ENCODE data around the gene ZNHIT3.
A peak's percentile ranks its signal among the peaks of the same experiment; 100 is the strongest.
"Not testable (repeated sequence)": the region's sequence is repeated elsewhere in the genome, so short reads cannot be mapped to it uniquely, and the experiment has no call there.

The ZNHIT3 gene

DNA sequence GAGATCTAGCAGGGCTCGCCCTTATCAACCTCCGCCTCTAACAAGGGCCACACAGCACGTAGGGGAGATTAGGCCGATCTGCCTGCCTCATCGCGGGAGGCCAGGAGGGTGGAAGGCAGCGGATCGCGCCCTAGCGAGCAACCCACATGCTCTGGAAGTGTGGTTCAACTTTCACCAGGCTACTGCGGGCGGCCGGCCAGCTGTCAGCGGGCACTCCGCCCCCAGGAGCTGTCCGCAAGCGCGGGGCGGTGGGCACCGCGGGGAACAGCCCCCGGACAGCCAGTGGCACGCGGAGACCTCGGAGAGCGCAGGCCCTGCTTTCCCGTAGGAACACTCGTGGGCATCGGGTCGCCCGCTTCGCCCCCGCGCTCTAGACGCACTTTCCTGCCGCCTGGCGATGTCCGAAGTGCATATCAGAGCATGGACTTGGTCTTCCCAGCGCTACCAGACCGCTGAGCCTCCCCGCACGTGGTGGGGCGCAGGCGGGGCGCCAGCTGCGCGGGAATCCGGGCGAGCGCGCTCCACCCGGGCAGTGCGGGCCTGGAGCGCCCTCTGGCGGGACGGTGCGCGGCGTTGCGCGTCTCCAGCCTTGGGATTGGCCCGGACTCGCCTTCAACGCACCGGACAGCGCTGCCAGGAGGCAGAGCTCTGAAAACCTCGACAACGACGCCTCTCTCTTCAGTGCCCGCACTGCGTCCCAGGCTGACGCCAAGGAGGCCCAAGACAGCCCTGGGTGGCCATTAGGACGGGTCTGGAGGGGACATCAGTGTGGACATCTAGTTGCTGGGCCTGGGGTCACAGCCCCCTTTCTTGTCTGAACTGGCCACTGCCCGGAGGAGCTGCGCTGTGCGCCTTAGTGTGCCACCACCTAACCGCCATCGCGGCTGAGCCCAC is 3.6 kb upstream of the ZNHIT3 start:
- no peak overlapping the region for H3K4me3 ChIP-seq (ENCODE audit: low read depth, low read length)

DNA sequence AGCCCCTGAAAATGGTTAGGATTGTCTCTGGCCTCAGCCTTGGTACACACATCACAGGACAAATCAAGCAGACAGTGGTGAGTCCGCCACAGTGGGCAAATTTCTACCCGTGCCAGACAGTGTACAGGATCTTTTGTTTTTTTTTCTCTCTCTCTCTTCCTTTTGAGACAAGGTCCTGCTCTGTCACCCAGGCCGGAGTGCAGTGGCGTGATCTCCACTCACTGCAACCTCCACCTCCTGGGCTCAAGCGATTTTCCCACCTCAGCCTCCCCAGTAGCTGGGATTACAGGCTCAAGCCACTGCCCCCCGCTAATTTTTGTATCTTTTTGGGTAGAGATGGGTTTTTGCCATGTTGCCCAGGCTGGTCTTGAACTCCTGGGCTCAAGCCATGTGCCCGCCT is 2.5 kb upstream of the ZNHIT3 start:
- not testable (repeated sequence) for H3K4me3 ChIP-seq (ENCODE audit: low read depth, low read length)

DNA sequence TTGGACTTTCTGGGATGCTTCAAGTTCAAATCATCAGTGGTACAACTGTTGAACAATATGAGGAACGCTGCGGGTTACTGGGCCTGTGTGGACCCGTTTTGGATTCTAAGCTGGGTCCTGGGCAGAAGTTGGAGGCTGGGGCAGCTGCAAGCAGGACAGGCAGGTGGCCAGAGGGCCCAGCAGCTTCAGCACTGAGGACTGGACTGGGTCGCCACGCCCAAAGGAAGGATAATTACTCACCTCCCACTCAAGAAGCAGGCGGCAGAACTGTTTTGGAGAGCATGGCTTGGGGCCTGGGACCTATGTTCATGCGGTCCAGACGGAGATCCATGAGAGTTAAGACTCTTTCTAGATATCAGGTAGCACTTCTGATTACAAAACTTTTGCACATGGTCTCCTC is 1.5 kb upstream of the ZNHIT3 start:
- H3K4me3 ChIP-seq (ENCODE audit: low read depth, low read length): no peak overlapping the region

DNA sequence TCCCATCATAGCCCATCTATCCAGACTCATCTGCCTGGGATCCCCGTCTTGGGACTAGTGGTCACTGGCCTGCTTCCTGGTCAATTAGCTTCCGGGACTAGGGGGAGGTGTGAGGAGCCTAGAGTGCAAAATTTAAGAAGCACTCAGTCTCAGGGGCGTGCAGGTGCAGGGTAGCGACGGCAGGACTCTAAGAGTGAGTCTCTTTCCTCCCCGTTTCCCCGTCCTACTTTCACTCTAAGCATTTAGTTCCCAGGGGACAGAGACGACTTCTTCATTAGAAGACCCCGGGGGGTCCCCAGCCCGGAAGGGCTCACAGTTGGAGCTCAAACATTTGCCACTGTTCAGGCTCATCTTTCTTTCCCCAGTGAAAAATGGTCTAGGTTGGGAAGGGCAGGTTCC is 677 bp upstream of the ZNHIT3 start:
- H3K4me3 ChIP-seq (ENCODE audit: low read depth, low read length): peak overlapping the region; percentile 88

DNA sequence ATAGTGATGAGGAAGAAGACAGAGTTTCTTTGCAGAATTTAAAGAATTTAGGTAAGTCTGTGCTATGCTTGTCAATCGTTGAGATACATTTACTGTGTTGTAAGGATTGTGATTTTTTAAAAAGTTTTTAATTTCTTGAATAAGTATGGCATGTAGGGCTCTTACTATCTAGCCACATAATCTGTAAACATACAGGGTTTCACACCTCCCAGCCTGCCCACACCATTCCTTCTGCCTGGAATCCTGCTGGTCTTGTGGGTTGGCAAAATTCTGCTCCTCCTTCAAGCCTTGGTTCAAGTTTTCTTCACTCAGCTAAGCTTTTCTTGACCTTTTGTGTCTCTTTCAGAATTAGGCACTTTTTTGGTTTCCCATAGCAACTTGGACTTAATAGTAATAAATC is 7.5 kb downstream of the ZNHIT3 start:
- no peak overlapping the region for H3K4me3 ChIP-seq (ENCODE audit: low read depth, low read length)

DNA sequence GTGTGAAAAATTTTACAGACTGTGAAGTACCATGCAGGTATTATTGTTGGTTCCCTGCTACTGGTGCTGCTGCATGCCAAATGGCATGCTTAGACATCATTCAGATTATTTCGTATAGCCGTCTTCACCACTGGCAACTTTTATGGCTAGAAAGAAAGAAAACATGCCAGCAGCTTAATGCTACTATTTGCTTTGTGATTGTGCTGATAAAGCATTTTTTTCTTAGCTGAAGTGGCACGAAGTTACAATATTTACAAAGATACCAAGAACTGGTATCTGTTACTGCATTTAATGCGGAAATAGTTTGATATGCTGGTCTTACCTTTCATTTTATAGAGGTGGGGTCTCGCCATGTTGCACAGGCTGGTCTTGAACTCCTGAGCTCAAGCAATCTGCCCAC is 8.2 kb downstream of the ZNHIT3 start:
- H3K4me3 ChIP-seq (ENCODE audit: low read depth, low read length): no peak overlapping the region

DNA sequence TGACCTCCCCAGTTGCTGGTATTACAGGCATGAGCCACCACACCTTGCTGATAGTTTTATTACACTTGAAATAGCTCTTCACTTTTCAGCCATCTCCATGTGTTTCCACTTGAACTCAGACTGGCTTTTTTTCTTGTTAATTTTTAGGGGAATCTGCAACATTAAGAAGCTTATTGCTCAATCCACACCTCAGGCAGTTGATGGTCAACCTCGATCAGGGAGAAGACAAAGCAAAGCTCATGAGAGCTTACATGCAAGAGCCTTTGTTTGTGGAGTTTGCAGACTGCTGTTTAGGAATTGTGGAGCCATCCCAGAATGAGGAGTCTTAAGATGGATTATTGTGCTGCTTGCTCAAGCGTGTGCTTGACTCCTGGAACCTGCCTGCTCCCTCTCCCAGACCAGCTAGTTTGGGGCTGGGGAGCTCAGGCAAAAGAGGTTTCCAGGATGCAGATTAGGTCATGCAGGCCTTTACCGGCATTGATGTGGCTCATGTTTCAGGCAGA is 8.6 kb downstream of the ZNHIT3 start:
- H3K4me3 ChIP-seq (ENCODE audit: low read depth, low read length): no peak overlapping the region

DNA sequence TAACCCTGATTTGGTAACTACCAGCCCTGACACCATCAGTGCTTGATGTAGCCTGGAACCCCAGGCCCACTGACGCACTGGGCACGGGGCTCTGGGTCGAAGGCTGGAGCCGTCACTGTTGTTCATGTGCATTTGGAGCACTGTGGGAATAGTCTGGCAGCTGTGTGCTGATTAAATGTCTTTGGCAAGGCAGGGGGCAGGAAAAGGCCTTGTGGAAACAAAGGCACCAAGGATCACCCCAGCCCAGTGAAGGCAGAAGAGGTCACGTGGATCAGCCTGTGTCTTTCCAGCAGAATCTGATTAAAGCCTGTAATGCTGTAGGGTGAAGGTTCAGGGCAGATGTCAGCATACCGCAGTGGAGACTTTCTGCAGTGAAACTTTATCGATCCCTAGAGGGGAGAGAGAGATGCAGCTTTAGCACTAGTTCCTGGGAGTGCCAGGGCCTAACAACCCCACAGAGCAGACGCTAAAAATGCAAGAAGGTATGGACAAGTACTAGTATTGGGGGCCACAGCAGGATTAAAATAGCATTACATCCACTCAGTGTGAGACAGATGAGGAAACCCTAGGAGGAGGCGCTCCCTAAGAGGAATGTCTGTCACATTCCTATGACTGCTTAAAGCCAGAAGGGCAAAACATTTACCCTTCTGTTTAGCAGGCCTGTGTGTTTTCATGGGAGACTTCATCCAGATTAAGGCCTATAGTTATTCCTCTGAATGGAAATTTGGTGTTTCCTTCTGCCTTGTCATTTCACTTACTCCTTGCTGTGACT is 9.7 kb downstream of the ZNHIT3 start:
- no peak overlapping the region for H3K4me3 ChIP-seq (ENCODE audit: low read depth, low read length)

DNA sequence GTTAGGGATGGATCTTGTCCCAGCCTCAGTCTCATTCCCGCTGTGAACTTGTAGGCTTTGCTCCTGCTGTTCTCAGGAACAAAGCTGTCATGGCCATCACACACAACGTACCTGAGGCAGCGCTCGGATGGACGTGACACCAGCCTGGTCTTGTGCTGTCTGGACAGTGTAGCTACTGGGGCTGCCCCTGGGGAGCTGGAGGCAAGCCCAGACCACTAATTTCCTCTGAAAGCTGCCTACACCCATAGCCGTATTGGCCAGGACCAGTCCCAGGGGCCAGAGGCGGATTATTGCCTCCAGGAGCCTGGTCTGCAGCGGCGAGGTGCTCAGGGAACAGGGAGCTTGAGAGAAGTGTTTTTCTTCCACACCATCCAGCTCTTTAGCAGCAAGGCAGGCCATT is 11.7 kb downstream of the ZNHIT3 start:
- no peak overlapping the region for H3K4me3 ChIP-seq (ENCODE audit: low read depth, low read length)

DNA sequence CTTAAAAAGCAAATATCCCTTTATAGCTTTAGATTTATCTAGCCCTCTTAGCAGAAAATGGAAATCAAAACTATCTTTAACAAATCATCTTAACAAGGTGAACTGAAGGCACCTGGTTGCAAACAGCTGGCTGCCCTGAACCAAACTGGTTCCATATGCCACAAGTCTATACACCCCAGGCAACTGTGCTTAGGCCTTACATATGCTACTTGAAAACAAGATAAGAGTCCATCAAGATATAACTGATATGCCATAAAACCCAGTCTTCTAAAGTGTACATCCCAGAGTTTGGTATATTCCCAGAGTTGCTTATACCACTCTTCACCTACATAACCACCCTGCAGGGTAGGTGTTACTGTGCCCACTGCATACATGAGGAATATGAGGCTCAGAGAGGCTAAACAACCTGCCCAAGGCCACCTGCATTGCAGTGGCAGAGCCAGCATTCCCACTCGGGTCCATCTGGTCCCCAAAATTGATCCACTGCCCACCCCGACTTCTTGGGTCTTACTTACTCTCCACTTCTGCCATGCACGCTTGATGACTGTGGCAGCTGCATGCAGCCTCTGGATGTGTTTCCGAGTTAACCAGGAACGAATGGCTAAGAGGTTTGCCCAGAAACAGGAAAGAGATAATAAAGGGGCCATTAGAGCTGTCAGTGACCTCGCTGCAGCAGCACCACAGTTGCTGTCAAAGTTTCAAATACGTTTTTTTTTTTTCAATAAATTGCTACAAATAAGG is 12.2 kb downstream of the ZNHIT3 start:
- H3K4me3 ChIP-seq (ENCODE audit: low read depth, low read length): no peak overlapping the region

DNA sequence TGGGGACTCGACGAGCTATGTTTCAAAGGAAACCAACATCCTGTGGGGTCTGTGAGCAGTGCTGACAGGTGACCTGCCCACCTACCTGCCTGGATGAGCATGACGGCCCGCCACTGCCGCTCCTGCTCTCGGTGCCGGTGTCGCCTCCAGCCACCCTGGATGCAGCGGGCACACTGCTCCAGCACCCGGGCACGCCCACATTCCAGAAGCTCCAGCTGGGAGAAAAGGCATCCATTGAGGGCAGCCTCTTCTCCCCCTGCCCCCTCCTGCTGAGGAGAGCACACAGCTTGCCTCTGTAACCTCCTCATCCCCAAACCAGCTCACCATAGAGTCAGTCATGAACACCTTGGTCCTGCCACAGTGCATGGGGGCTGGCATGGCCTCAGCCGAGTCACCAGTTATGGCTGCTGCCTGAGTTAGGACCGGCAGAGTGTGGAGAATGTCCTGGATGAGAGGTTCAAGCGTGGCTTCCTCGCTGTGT is 14.3 kb downstream of the ZNHIT3 start:
- H3K4me3 ChIP-seq (ENCODE audit: low read depth, low read length): no peak overlapping the region

DNA sequence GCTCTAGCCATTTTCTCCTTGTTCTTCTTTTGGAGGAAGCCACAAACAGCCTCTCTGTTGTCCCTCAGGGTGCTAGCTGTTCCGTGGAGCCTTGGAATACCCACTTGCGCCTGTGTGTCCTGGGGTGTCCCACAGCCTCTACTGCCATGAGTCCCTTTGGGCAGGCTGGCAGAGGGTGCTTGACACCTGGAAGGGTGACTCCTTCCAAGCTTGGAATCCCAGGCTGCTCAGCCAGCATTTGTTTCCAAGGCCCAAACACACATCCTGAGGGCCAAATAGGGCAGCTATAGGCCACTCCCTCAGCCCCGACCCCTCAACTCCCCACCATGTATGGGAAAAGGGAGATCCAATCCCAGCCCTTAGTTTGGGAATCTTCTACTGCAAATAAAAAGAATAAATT is 14.9 kb downstream of the ZNHIT3 start:
- no peak overlapping the region for H3K4me3 ChIP-seq (ENCODE audit: low read depth, low read length)

DNA sequence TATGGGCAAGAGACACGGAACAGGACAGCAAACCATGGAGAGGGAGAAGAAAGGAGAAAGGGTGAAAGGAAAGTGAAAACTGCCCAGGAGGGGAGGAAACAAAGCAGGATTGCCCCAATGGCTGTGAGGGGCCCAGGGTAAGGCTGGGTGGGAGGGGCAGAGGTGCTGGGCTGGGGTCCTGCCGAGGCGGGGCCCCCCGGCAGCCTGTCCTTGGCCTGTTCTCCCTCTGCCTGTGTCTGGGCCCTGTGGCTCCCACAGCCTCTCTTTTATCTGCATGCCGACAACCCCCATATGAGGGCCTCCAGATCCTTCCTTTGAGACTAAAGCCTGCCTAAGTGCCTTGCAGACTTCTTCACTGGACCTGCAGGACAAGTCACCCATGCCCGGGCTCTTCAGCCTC is 15.5 kb downstream of the ZNHIT3 start:
- H3K4me3 ChIP-seq (ENCODE audit: low read depth, low read length): no peak overlapping the region

DNA sequence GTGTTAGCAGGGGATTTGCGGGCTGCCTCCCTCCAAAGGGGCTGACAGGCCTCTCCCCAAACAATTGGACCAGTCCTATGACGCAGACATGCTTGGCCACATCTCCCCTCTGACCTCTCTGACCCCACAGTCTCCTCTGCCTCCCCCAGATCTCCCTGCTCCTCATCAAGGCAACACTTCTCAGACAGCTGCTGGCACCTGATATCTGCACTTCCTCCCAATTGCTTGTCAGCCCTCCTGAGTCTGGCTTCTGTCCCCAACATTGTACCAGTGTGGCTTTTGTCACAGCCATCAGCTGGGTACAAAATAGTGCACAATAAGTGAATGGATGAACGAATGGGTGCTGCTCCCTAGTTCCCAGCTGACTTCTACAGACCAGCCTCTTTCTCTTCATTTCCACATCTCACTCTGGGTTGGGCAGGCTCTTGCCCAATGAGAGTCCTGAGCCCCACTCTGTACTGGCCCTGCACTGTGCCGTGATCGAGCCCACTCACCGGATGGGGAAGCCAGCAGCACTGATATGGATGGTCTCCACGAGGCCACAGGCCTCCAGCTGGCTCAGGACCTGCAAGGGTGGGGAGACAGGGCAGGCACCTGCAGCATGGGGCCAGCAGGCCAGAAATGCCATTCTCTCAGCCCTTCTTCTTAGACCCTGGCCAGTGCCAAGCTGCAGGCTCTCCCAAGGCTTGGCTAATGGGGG is 17.1 kb downstream of the ZNHIT3 start:
- no peak overlapping the region for H3K4me3 ChIP-seq (ENCODE audit: low read depth, low read length)

DNA sequence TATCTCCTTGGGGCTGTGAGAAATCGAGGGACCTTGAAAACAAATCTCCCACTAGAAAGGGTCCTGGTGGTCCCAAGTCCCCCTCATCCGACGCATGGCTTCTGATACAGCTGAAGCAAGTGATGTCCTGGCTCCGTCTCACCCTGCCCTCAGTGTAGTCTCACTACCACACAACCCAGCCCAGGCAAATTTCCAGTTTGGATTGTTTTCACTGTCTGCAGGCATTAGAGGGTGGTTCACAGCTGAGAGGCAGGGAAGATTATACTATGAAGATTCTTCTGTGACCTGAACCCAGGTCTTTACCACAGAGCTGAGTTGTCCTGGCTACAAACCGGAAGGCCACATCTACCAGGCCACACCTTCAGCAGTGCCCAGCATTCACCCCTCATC is 17.7 kb downstream of the ZNHIT3 start:
- no peak overlapping the region for H3K4me3 ChIP-seq (ENCODE audit: low read depth, low read length)

DNA sequence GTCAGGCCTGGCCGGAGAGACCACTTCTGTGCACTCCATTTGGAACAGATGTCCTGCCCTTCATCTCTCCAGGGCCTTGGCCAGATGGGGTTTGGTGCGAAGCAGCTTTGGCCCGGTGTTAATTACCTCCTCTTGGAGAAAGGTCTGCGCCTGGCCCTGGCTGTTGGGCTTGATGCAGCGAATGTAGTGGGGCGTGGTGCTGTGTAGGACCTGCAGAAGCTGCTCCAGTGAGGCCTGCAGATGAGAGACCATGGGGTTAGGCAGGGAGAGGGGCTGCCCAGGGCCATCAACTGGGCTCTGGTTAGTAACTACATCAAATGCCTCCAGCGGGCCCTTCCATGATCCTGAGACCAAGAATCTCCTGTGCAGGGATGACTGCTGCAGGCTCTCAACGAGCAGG is 18.7 kb downstream of the ZNHIT3 start:
- H3K4me3 ChIP-seq (ENCODE audit: low read depth, low read length): no peak overlapping the region

DNA sequence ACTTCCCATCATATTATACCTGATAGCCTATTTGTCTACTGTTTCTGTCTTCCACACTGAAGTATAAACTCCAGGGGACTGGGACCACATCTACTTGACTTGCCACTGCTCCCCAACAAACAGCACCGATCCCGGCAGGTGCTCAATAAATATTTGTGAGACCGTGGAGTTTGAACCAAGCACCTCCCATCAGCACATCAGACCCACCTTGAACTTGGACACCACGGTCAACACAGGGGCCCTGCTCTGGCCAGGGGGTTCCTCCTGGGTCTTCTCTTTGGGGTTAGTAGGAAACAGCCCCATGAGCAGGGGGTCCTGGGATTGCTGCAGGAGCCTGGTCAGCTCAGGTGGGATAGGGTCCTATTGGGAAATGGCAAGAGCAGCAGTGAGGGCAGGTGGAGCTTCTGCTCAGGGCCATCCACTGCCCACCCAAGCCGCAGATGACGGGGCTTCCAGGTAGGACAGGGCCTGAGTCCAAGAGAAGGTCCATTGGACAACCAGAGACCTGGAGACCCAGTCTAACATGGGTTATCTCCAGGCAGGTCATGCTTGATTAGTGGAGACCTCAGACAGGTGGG is 19.9 kb downstream of the ZNHIT3 start:
- no peak overlapping the region for H3K4me3 ChIP-seq (ENCODE audit: low read depth, low read length)

DNA sequence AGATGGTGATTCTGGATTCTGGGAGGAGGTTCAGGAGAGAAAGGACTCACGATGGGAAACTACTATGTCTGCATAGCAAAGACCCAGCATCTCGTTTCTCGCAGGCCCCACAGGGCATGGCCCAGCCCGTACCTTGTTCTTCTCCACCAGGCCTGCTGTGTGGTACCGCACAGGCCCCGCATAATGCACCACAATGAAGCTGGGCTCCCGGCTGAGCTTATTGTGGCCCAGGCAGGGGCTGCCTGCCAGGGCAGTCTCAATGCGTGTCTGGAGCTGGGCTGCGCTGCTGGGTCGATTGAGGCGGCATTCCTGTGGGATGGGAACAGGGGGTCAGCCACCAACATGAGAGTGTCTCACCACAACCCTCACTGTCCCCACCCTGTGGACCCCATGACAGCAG is 20.4 kb downstream of the ZNHIT3 start:
- H3K4me3 ChIP-seq (ENCODE audit: low read depth, low read length): no peak overlapping the region

DNA sequence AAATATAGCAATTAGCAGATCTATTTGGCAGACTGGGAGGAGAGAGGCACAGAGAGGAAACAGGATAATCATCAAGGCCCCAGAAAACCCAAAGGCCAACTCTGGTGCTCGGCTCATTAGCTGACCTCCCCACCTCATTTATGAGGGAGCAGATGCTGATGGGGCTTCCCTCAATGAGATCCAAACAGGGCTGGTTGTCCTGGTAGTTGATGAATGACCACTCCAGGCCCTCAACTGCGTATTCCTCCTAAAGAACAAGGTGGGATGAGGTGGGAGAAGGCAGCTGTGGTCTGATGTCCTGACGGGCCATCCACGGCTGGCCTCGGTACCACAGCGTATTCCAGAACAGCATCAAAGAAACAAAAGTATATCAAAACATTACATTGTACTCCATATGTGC is 20.8 kb downstream of the ZNHIT3 start:
- no peak overlapping the region for H3K4me3 ChIP-seq (ENCODE audit: low read depth, low read length)

DNA sequence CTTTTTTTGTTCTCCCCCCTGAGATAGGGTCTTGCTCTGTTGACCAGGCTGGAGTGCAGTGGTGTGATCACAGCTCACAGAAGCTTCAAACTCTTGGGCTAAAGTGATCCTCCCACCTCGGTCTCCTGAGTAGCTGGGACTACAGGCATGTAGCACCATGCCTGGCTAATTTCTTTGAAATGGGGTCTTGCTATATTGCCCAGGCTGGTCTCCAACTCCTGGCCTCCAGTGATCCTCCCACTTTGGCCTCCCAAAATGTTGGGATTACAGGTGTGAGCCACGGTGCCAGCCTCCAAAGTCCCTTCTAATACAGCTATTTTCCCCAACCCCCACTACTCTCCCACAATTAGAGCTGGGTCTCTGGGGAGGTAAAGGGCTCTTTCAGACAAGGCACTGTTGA is 22.0 kb downstream of the ZNHIT3 start:
- H3K4me3 ChIP-seq (ENCODE audit: low read depth, low read length): not testable (repeated sequence)

Measured in iPS-11a (cell line).